HG03521 (cell line): ENCODE measurements around the gene TRIM46.
A peak's percentile ranks its signal among the peaks of the same experiment; 100 is the strongest.
"Not testable (repeated sequence)": the region's sequence is repeated elsewhere in the genome, so short reads cannot be mapped to it uniquely, and the experiment has no call there.

Experiments used
- ATAC-seq: cut with Tn5 transposase; IDR thresholded peaks from one replicate; pipeline ENCODE4 v1.9.1; 2021; ENCODE audit warnings: mild to moderate bottlenecking, moderate library complexity; ENCODE audit not compliant: unreplicated experiment

TRIM46 gene

GRCh38 chr1:155137154-155137949, 36.3 kb upstream of the TRIM46 start:
- no peak for ATAC-seq

- peak; percentile 68 for ATAC-seq
These were observed 33.6 kb upstream of the TRIM46 start, which contains the start of gene DPM3 for GRCh38 chr1:155139895-155140629. DPM3 (minus strand) TSS chr1:155140531; CDS start chr1:155140240, 291 bp downstream.

GRCh38 chr1:155140630-155140953, 33.1 kb upstream of the TRIM46 start:
- ATAC-seq: no peak

GRCh38 chr1:155141749-155142148, 31.9 kb upstream of the TRIM46 start:
- no peak for ATAC-seq

- ATAC-seq: no peak
These were observed 28.2 kb upstream of the TRIM46 start for GRCh38 chr1:155145491-155145890.

GRCh38 chr1:155155996-155156643, 17.5 kb upstream of the TRIM46 start:
- not testable (repeated sequence) for ATAC-seq

GRCh38 chr1:155158991-155159390, 14.7 kb upstream of the TRIM46 start:
- no peak for ATAC-seq

- ATAC-seq: no peak
These were observed 13.5 kb upstream of the TRIM46 start for GRCh38 chr1:155160128-155160527.

GRCh38 chr1:155162631-155163030, 11.0 kb upstream of the TRIM46 start:
- ATAC-seq: not testable (repeated sequence)

GRCh38 chr1:155163785-155164184, 9.9 kb upstream of the TRIM46 start:
- not testable (repeated sequence) for ATAC-seq

- not testable (repeated sequence) for ATAC-seq
These were observed 9.0 kb upstream of the TRIM46 start for GRCh38 chr1:155164625-155165024.

GRCh38 chr1:155166051-155166470, 7.6 kb upstream of the TRIM46 start:
- no peak for ATAC-seq

GRCh38 chr1:155166471-155167165, 7.0 kb upstream of the TRIM46 start:
- no peak for ATAC-seq

- ATAC-seq: no peak
These were observed 6.2 kb upstream of the TRIM46 start for GRCh38 chr1:155167166-155168104.

- not testable (repeated sequence) for ATAC-seq
These were observed 5.6 kb upstream of the TRIM46 start for GRCh38 chr1:155168105-155168445.

GRCh38 chr1:155168456-155169210, 5.0 kb upstream of the TRIM46 start:
- ATAC-seq: no peak

GRCh38 chr1:155169541-155169940, 4.1 kb upstream of the TRIM46 start:
- ATAC-seq: no peak

GRCh38 chr1:155170101-155170785, 3.4 kb upstream of the TRIM46 start:
- no peak for ATAC-seq

GRCh38 chr1:155170806-155171205, 2.8 kb upstream of the TRIM46 start:
- ATAC-seq: no peak
